Nephron progenitor cell (in vitro differentiated cells): ENCODE data around the gene KCNAB2.
A peak's percentile ranks its signal among the peaks of the same experiment; 100 is the strongest.

Source experiments
- DNase-seq: peaks from one replicate; pipeline ENCODE4 v3.0.0; 2021
- H3K27ac Mint-ChIP-seq: 2 replicates; pipeline ENCODE4 v1.8.0; 2021; ENCODE audit warnings: mild to moderate bottlenecking, moderate library complexity, mixed read lengths
- H3K27me3 Mint-ChIP-seq: 2 replicates; pipeline ENCODE4 v1.8.0; 2021; ENCODE audit warnings: mild to moderate bottlenecking, low read depth, mixed read lengths; ENCODE audit not compliant: poor library complexity
- H3K36me3 Mint-ChIP-seq: 2 replicates; pipeline ENCODE4 v1.8.0; 2021; ENCODE audit warnings: low read depth, mixed read lengths
- H3K4me1 Mint-ChIP-seq: 2 replicates; pipeline ENCODE4 v1.8.0; 2021; ENCODE audit warnings: mixed read lengths
- H3K4me3 Mint-ChIP-seq: 2 replicates; pipeline ENCODE4 v1.8.0; 2021; ENCODE audit warnings: mild to moderate bottlenecking, moderate library complexity, mixed read lengths
- H3K9me3 Mint-ChIP-seq: 2 replicates; pipeline ENCODE4 v1.8.0; 2021; ENCODE audit warnings: mild to moderate bottlenecking, moderate library complexity, mixed read lengths
- TF ChIP-seq, protein P1 (sequence below): fragments of 200-600 bp; sonication (generic); IDR thresholded peaks from 2 replicates; pipeline ENCODE4 v1.5.0; 2021; ENCODE audit warnings: antibody characterized with exemption

KCNAB2 gene

DNA sequence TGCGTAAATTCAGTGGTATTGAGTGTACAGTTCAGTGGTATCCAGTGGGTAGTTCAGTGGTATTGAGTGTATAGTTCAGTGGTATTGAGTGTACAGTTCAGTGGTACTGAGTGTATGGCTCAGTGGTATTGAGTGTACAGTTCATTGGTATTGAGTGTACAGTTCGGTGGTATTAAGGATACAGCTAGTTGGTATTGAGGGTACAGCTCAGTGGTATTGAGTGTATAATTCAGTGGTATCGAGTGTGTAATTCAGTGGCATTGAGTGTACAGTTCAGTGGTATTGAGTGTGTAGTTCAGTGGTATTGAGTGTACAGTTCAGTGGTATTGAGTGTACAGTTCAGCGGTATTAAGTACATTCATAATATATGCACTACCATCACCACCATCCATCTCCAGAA is 23.5 kb upstream of the KCNAB2 start:
- no peak overlapping the region for H3K27ac Mint-ChIP-seq
- H3K27me3 Mint-ChIP-seq: peaks cover 37% of the 10 kb centered on the region
- TF ChIP-seq, protein P1, sequence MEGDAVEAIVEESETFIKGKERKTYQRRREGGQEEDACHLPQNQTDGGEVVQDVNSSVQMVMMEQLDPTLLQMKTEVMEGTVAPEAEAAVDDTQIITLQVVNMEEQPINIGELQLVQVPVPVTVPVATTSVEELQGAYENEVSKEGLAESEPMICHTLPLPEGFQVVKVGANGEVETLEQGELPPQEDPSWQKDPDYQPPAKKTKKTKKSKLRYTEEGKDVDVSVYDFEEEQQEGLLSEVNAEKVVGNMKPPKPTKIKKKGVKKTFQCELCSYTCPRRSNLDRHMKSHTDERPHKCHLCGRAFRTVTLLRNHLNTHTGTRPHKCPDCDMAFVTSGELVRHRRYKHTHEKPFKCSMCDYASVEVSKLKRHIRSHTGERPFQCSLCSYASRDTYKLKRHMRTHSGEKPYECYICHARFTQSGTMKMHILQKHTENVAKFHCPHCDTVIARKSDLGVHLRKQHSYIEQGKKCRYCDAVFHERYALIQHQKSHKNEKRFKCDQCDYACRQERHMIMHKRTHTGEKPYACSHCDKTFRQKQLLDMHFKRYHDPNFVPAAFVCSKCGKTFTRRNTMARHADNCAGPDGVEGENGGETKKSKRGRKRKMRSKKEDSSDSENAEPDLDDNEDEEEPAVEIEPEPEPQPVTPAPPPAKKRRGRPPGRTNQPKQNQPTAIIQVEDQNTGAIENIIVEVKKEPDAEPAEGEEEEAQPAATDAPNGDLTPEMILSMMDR: no peak
- DNase-seq: no peak
- no peaks in the 10 kb centered on the region for H3K9me3 Mint-ChIP-seq
- no peaks in the 10 kb centered on the region for H3K36me3 Mint-ChIP-seq
- no peaks in the 10 kb centered on the region for H3K4me1 Mint-ChIP-seq
- no peak overlapping the region for H3K4me3 Mint-ChIP-seq

DNA sequence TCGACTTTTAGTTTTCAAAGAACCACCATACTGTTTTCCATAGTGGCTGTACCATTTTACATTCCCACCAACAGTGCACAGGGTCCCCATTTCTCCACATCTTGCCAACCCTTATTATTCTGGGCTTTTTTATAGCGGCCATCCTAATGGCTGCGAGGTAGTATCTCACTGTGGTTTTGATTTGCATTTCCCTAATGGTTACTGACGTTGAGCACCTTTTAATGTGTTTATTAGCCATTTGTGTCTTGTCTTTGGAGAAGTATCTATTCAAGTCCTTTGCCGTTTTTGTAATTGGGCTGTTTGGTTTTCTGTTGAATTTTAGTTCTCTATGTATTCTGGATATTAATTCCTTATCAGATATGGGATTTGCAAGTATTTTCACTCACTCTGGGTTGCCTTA is 22.3 kb upstream of the KCNAB2 start:
- Mint-ChIP-seq H3K27ac (no peak overlapping the region), H3K36me3 (no peaks in the 10 kb centered on the region)

DNA sequence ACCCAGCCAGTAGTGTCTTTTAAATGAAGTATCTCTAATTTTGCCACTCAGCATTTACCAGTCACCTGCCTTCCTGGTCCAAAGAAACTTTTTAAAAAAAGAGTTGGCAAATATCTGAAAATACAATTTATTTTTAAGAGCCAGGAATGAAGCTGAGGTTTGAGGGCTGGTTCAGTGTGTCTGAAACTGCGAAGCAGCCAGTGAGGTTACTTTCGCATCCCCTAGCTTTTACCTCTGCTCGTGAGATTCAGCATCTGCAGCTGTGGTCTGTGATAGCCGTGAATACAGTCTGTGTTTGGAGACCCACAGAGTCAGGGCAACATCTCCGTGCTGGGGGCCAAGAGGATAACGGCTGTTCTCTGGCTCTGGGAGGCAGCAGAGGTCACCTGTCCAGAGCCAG is 21.3 kb upstream of the KCNAB2 start:
- no peak overlapping the region for H3K4me3 Mint-ChIP-seq
- no peaks in the 10 kb centered on the region for H3K36me3 Mint-ChIP-seq
- no peak overlapping the region for H3K27ac Mint-ChIP-seq
- H3K9me3 Mint-ChIP-seq: no peaks in the 10 kb centered on the region
- no peak for DNase-seq
- H3K4me1 Mint-ChIP-seq: peaks cover 9% of the 10 kb centered on the region
- H3K27me3 Mint-ChIP-seq: peaks cover 47% of the 10 kb centered on the region
- TF ChIP-seq, protein P1: no peak

More for the DNA sequence above, 22.3 kb upstream of the KCNAB2 start:
- TF ChIP-seq, protein P1: no peak
- Mint-ChIP-seq H3K27me3 (peaks cover 41% of the 10 kb centered on the region), H3K4me1 (peaks cover 4% of the 10 kb centered on the region), H3K9me3 (no peaks in the 10 kb centered on the region), H3K4me3 (no peak overlapping the region)
- DNase-seq: no peak

DNA sequence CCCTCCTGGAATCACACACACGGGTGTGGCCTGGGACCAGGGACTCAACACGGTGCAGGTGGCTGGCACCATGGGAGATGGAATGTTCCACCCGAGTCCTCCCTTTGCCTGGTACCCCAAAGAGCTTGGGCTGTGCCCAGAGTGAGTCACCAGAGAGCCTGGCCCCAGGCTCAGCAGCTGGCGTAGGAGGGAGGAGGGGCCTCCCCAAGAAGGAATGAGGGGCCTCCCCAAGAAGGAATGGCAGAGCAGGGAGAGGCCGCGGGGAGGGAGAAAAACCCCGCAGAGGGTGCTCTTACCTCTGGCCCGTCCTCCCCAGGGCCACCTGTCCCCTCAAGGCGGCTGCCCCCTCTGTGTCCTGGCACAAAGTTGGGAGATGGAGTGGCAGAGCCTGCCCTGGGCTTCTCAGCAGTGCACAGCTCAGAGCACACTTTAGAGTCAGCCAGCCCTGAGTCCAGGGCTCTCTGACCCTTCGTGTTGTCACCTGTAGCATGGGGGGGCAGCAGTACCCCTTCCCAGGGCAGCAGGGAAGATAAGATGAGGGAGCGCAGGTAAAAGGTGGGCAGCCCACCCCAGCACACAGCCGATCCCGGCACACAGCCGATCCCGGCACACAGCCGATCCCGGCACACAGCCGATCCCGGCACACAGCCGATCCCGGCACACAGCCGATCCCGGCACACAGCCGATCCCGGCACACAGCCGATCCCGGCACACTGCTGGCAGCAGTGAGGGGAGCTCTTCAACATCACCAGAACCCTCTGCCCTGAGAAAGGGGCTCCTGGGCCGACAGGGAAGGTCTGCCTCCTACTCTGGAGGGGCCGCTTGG is 20.2 kb upstream of the KCNAB2 start:
- no peaks in the 10 kb centered on the region for H3K36me3 Mint-ChIP-seq
- no peak overlapping the region for H3K4me3 Mint-ChIP-seq
- no peak for DNase-seq
- TF ChIP-seq, protein P1: no peak
- no peaks in the 10 kb centered on the region for H3K9me3 Mint-ChIP-seq
- H3K27ac Mint-ChIP-seq: no peak overlapping the region
- peaks cover 45% of the 10 kb centered on the region for H3K27me3 Mint-ChIP-seq
- peaks cover 9% of the 10 kb centered on the region for H3K4me1 Mint-ChIP-seq

DNA sequence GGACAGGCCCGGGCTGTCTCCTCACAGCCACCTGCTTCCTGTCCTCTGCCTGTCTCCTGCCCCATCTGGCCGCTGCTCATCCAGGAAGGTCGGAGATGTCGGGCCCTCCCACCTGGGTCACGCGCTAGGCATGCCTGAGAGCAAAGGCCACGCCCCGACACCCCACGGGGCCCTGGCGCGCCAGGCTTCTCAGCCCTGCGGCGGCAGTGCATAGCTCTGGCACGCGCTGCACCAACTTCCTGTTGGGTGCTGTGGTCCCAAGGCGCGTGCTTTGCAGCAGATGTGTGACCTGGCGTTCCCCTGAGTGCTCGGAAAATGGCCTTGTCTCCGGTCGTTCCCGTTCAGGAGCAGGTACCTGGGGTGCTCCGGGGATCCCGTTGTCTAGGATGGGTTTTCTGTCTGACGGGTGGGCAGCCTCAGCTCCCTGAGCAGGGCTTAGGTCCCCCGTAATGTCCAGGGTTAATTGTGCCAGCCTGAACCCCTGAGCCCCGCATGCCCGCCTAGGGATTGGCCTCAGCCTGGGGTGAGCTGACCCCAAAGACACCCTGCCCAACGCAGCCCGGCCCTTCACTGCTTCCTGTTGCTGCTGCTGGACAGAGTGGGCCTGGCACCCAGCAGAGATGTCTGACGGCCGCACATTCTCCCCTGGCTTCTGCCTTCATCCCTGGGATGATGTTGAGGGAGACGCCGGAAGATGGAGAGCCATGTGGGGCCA is 19.4 kb upstream of the KCNAB2 start:
- H3K36me3 Mint-ChIP-seq: no peaks in the 10 kb centered on the region
- peaks cover 9% of the 10 kb centered on the region for H3K4me1 Mint-ChIP-seq
- peak; percentile 59 for DNase-seq
- no peak overlapping the region for H3K4me3 Mint-ChIP-seq
- TF ChIP-seq, protein P1: no peak
- no peaks in the 10 kb centered on the region for H3K9me3 Mint-ChIP-seq
- H3K27me3 Mint-ChIP-seq: peaks cover 47% of the 10 kb centered on the region
- H3K27ac Mint-ChIP-seq: no peak overlapping the region
